C4-2B (cell line): ENCODE measurements around the gene GHR.

Experiments
- H3K27ac ChIP-seq: fragments of 450-650 bp; 2 replicates; pipeline ENCODE4 v1.5.1; 2017
- ZFX ChIP-seq: fragments of 450-650 bp; IDR thresholded peaks from 2 replicates; pipeline ENCODE4 v1.6.1; 2017
- TF ChIP-seq, protein P1 (sequence below): fragments of 450-650 bp; conservative IDR thresholded peaks from 2 replicates; pipeline ENCODE4 v1.5.1; 2017; ENCODE audit warnings: mild to moderate bottlenecking

The GHR gene

DNA sequence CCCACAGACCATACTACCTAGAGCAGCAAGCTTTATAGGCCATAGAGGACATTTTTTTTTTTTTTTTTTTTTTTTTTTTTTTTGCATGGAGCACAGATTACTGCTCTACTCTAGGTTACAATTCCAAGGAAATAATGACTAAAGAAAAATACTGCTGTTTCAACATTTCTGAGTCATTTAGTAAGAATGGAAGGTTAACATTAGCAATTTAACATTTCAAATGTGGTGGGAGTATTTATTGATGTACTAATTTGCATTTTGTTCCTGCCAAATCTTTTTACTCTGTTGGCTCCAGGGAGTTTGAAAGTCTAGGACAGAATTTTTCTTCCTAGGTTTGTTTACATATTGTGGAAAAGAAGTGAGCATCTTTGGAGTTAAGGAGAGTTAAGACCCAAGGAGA, 191.3 kb downstream of the GHR start:
- no peak overlapping the region for H3K27ac ChIP-seq
- TF ChIP-seq, protein P1, sequence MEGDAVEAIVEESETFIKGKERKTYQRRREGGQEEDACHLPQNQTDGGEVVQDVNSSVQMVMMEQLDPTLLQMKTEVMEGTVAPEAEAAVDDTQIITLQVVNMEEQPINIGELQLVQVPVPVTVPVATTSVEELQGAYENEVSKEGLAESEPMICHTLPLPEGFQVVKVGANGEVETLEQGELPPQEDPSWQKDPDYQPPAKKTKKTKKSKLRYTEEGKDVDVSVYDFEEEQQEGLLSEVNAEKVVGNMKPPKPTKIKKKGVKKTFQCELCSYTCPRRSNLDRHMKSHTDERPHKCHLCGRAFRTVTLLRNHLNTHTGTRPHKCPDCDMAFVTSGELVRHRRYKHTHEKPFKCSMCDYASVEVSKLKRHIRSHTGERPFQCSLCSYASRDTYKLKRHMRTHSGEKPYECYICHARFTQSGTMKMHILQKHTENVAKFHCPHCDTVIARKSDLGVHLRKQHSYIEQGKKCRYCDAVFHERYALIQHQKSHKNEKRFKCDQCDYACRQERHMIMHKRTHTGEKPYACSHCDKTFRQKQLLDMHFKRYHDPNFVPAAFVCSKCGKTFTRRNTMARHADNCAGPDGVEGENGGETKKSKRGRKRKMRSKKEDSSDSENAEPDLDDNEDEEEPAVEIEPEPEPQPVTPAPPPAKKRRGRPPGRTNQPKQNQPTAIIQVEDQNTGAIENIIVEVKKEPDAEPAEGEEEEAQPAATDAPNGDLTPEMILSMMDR = no peak
- no peak for TF ChIP-seq ZFX

DNA sequence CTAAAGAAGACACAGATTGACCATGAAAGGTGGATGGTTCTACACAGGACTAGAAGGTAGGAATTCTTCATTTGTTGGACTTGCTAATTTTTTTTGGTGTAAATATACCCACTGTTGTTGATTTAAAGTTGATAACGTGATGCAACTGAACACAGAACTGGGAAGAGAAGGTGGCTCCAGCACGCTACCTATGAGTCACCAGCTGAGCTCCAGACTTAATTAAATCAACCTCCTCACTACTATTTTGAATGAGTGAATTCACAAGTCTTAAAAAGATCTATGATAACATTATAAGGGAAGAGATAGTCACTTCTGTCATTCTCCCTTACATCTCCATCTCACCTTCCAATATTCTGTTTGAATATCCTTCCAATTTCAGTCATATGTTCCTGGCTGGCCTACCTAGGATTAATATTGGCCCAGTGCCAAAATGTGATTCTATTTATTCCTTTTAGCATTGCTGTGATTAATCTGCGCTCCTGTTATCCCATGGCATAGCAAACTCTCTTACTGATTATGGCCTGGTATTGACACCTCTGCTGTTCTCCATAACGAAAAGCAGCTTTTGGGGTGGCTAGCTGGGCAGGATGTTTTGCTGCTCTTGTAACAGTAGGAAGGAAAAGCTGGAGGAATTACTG, 197.5 kb downstream of the GHR start:
- no peak for TF ChIP-seq ZFX
- TF ChIP-seq, protein P1 = no peak
- peak overlapping the region; percentile 47; the same call in 1 of the 2 replicates for H3K27ac ChIP-seq

DNA sequence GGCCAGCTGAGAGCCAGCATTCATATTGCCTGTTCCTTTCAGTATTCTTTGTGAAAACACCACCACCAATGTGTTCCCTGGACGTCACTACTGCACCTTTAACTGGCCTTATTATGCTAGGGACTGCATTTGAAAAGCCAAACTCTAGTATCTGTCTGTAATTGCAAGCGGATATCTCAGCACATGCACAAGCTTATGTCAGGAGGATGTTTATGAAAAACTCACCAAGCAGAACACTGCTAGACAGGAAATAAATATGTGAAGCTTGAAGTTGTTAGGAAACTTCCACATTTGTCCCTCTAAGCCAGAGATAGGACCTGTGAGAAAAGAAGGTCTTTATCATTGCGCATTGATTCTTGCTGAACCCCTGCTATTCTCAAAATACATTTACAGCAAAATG, 198.0 kb downstream of the GHR start:
- TF ChIP-seq ZFX = no peak
- TF ChIP-seq, protein P1 = no peak
- H3K27ac ChIP-seq = peak overlapping the region; percentile 47; the same call in 1 of the 2 replicates

DNA sequence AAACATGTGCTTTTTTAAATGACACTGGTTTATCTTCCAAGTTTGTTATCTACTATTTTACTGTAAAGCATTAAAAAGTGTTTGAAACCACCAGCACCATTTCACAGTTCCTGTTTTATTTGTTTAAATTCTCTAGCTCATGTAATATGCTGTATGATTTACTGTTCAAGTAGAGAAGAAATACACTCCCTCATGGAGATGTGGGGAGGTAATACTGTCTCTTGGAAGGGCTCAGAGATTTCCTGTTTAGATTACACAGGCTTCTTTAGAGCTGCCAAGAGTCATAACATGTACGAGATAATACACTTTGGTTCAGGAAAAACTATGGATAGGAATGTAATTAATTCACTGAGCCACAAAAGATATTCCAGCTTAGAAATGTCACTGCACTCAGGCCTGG, 198.4 kb downstream of the GHR start:
- peak overlapping the region; percentile 66 for H3K27ac ChIP-seq
- no peak for TF ChIP-seq ZFX
- TF ChIP-seq, protein P1 = no peak

DNA sequence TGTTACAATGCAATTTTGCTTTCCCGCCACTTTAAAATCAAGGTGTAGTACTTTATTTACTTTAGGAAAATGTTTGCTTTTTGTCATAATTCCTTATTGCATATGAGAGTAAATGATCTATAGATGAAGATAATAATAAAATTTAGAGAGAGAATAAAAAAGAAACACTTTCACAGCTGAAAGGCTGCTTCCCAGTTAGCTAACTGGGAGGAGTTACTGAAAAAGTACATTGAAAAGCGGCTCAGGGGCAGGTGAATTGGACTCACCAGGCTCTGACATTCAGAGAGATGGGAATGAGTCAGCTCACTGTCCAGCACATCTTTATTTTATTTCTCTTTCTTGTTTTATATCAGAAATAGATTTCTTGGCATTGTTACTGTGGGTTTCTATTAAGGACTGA, 201.7 kb downstream of the GHR start:
- TF ChIP-seq ZFX = no peak
- TF ChIP-seq, protein P1 = no peak
- no peak overlapping the region for H3K27ac ChIP-seq

DNA sequence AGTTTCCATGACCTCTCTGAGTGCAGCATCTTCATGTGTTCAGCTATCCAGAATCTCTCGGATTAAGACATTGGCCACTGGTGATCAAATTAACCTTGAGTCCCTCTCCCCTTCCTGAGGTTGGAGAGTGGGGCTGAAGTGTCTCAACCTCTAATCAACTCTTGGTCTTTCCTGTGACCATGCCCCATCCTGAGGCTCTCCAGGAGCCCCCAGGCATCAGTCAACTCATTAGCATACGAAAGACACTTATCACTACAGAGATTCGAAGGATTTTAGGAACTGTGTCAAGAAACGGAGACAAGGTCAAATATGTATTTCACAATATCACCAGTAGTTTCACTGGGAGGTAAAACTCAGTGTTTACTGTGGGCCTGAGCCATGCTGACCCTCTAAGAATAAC, 203.2 kb downstream of the GHR start:
- TF ChIP-seq, protein P1 = no peak
- no peak for TF ChIP-seq ZFX
- H3K27ac ChIP-seq = no peak overlapping the region

DNA sequence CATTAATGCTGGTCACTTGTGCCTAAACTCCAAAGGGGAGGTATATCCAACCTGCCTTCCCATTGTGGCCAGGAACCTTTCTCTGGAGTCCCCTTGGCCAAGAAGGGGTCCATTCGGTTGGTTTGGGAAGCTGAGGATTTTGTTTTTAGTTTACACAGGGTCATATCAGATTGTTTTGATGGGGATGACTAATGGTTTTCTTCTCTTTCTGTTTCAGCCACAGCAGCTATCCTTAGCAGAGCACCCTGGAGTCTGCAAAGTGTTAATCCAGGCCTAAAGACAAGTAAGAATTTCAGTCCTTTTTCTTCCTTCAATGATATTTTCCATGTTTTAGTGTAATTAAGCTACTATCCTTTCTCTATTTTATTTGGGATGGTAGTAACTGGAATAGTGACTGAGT, 205.6 kb downstream of the GHR start:
- no peak for TF ChIP-seq ZFX
- TF ChIP-seq, protein P1 = no peak
- H3K27ac ChIP-seq = no peak overlapping the region
